ENCODE results near the gene PCNA. TPM values are rescaled to one million over a fixed set of nuclear protein-coding genes. Genes with fewer than 3 reads are reported as not detected.

The PCNA gene
- total RNA-seq = 64.5 and 64.6 TPM in 2 replicates

DNA sequence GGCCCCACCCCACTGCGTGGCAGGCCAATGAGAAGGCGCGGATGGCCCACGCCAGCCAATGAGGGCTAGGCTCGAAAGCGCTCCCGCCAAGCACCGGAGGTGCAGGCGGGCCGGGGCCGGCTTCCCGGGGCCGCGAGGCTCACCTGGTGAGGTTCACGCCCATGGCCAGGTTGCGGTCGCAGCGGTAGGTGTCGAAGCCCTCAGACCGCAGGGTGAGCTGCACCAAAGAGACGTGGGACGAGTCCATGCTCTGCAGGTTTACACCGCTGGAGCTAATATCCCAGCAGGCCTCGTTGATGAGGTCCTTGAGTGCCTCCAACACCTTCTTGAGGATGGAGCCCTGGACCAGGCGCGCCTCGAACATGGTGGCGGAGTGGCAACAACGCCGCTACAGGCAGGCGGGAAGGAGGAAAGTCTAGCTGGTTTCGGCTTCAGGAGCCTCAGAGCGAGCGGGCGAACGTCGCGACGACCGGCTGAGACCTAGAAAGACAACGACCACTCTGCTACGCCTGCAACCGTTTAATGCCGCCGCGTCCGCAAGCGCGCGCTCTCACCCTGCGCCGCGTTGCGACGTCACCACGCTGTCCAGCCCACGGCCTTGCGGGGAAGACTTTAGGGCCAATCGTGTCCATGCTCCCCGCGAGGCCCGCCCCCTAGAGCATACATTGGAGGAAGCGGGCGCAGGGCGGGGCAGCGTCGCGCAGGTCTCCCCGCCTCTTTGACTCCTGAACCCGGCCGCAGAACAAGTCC is at the start of gene PCNA:
TSS of gene PCNA (minus strand) at position 524 of the 750 bp plus-strand sequence. CDS start at position 364, 160 bp downstream.

DNA sequence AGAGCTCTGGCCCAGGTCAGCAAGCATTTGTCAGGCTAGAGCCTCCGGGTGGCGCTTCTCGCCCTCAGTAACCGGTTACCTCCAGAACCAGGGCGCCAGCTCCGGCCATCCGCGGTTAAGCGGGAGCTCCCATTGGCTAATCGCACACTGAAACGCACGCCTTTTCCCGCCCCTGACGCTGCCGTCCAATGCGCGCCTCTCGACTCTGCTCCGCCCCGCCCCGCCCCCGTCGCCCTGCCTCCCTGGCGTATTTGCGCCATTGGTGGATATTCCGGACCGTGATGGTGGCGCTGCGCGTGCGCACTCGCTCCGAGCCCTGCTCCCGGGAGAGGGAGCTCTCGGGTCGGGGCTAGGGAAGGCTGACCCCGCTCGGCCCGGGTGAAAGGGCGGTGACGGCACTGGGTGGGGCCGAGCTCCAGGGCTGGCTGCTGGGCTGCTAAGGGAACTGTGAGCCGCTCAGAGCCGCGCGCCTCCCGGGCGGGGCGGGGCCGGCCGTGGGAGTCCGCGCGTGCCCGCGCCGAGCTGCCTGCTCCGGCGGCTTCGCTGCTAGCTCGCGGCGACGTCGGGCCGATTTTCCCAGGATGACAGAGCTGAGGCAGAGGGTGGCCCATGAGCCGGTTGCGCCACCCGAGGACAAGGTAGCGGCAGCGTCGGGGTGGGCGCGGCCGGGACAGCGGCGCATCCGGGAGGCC is 6.9 kb upstream of the PCNA start, which contains the start of gene CDS2:
TSS of gene CDS2 (plus strand) at position 497 of the 692 bp plus-strand sequence. CDS start at position 582, 85 bp downstream.

Other genes starting within 250 kb of the PCNA start
- gene SLC23A2, start 118.4 kb downstream of the PCNA start, total RNA-seq = 10.0 and 20.1 TPM in 2 replicates
- gene TMEM230, start 6.9 kb downstream of the PCNA start, total RNA-seq = 84.8 and 98.7 TPM in 2 replicates
- gene CDS2, start 7.0 kb upstream of the PCNA start, total RNA-seq = 20.1 and 24.1 TPM in 2 replicates
- gene PROKR2, start 197.0 kb upstream of the PCNA start, total RNA-seq = not detected in 2 replicates

Measured in smooth muscle cell of bladder (primary cell).